Astrocyte (in vitro differentiated cells and primary cell): ENCODE data around the gene FRMD4A. TPM values are rescaled to one million over a fixed set of nuclear protein-coding genes. Genes with fewer than 3 reads are reported as not detected.

Experiments used
- DNase-seq: peaks from one replicate; pipeline ENCODE4 v3.0.0-alpha.2; 2010; ENCODE audit warnings: low read depth
- FAIRE-seq: peaks from 2 replicates; lab custom pipeline; 2011; peaks lifted over from hg19 to GRCh38; lab: Jason Lieb, UNC
- H2AFZ ChIP-seq: 2 replicates; pipeline ENCODE4 v1.6.0; 2012; ENCODE audit warnings: low read depth, low read length, inconsistent platforms
- H3K27ac ChIP-seq: 2 replicates; pipeline ENCODE4 v1.5.1; 2011; ENCODE audit warnings: low read depth, low read length, inconsistent platforms
- H3K27me3 ChIP-seq: 2 replicates; pipeline ENCODE4 v1.6.0; 2011; ENCODE audit warnings: low read length, inconsistent platforms; ENCODE audit not compliant: insufficient read depth
- H3K36me3 ChIP-seq: 2 replicates; pipeline ENCODE4 v1.5.1; 2011; ENCODE audit warnings: low read length, inconsistent platforms; ENCODE audit not compliant: insufficient read depth
- H3K4me1 ChIP-seq: 2 replicates; pipeline ENCODE4 v1.5.1; 2011; ENCODE audit warnings: low read length, inconsistent platforms; ENCODE audit not compliant: insufficient read depth
- H3K4me2 ChIP-seq: 2 replicates; pipeline ENCODE4 v1.6.0; 2012; ENCODE audit warnings: low read length, inconsistent platforms
- H3K4me3 ChIP-seq: 2 replicates; pipeline ENCODE4 v1.5.1; 2011; ENCODE audit warnings: low read depth, mild to moderate bottlenecking, low read length, inconsistent platforms; ENCODE audit not compliant: insufficient read depth
- H3K79me2 ChIP-seq: 2 replicates; pipeline ENCODE4 v1.6.0; 2012; ENCODE audit warnings: mild to moderate bottlenecking, low read length, inconsistent platforms; ENCODE audit not compliant: insufficient read depth
- H3K9ac ChIP-seq: 2 replicates; pipeline ENCODE4 v1.6.0; 2012; ENCODE audit warnings: mild to moderate bottlenecking, low read length, inconsistent platforms
- H3K9me3 ChIP-seq: 2 replicates; pipeline ENCODE4 v1.5.1; 2012; ENCODE audit warnings: low read depth, mild to moderate bottlenecking, low read length, inconsistent platforms; ENCODE audit not compliant: insufficient read depth
- H4K20me1 ChIP-seq: 2 replicates; pipeline ENCODE4 v1.6.0; 2012; ENCODE audit warnings: low read length, inconsistent platforms; ENCODE audit not compliant: insufficient read depth
- H3K27ac Mint-ChIP-seq: one replicate; pipeline ENCODE4 v1.8.0; 2021; ENCODE audit warnings: mild to moderate bottlenecking, mixed read lengths; ENCODE audit not compliant: unreplicated experiment
- H3K27me3 Mint-ChIP-seq: one replicate; pipeline ENCODE4 v1.8.0; 2021; ENCODE audit warnings: low read depth, mixed read lengths; ENCODE audit not compliant: unreplicated experiment
- H3K36me3 Mint-ChIP-seq: one replicate; pipeline ENCODE4 v1.8.0; 2021; ENCODE audit warnings: low read depth, mixed read lengths; ENCODE audit not compliant: unreplicated experiment
- H3K4me1 Mint-ChIP-seq: one replicate; pipeline ENCODE4 v1.8.0; 2021; ENCODE audit warnings: low read depth, mixed read lengths; ENCODE audit not compliant: unreplicated experiment
- H3K4me3 Mint-ChIP-seq: one replicate; pipeline ENCODE4 v1.8.0; 2021; ENCODE audit warnings: mild to moderate bottlenecking, moderate library complexity, mixed read lengths; ENCODE audit not compliant: unreplicated experiment
- H3K9me3 Mint-ChIP-seq: one replicate; pipeline ENCODE4 v1.8.0; 2021; ENCODE audit warnings: mild to moderate bottlenecking, mixed read lengths; ENCODE audit not compliant: unreplicated experiment
- EZH2 ChIP-seq: IDR thresholded peaks from 2 replicates; pipeline ENCODE4 v1.6.1; 2012; ENCODE audit warnings: mild to moderate bottlenecking, low read length, inconsistent platforms; ENCODE audit not compliant: insufficient read depth
- total RNA-seq: library from RNA; stranded (reverse); gene quantifications from 2 replicates; pipeline ENCODE4 v1.2.1, GENCODE V29; 2021
- TF ChIP-seq, protein P1 (sequence below): IDR thresholded peaks from 2 replicates; pipeline ENCODE4 v1.5.1; 2011; ENCODE audit warnings: low read depth, mild to moderate bottlenecking, inconsistent platforms, low read length, moderate library complexity; ENCODE audit not compliant: insufficient read depth

The FRMD4A gene
- total RNA-seq, 1 donor from 2014 or later = 82.5 TPM

GRCh38 chr10:13920465-13920864, 410.3 kb downstream of the FRMD4A start:
- Histone ChIP-seq H2AFZ (no peak overlapping the region), H3K79me2 (no peaks in the 10 kb centered on the region), H3K4me1 (peaks cover 23% of the 10 kb centered on the region), H3K36me3 (no peaks in the 10 kb centered on the region), H3K9me3 (no peaks in the 10 kb centered on the region), H3K9ac (no peak overlapping the region), H3K4me3 (no peak overlapping the region), H3K4me2 (no peak overlapping the region), H3K27ac (no peak overlapping the region), H3K27me3 (no peaks in the 10 kb centered on the region), H4K20me1 (no peaks in the 10 kb centered on the region)
- no peak overlapping the region for H3K27ac Mint-ChIP-seq
- no peaks in the 10 kb centered on the region for H3K27me3 Mint-ChIP-seq
- H3K4me1 Mint-ChIP-seq = peaks cover 31% of the 10 kb centered on the region
- TF ChIP-seq, protein P1, sequence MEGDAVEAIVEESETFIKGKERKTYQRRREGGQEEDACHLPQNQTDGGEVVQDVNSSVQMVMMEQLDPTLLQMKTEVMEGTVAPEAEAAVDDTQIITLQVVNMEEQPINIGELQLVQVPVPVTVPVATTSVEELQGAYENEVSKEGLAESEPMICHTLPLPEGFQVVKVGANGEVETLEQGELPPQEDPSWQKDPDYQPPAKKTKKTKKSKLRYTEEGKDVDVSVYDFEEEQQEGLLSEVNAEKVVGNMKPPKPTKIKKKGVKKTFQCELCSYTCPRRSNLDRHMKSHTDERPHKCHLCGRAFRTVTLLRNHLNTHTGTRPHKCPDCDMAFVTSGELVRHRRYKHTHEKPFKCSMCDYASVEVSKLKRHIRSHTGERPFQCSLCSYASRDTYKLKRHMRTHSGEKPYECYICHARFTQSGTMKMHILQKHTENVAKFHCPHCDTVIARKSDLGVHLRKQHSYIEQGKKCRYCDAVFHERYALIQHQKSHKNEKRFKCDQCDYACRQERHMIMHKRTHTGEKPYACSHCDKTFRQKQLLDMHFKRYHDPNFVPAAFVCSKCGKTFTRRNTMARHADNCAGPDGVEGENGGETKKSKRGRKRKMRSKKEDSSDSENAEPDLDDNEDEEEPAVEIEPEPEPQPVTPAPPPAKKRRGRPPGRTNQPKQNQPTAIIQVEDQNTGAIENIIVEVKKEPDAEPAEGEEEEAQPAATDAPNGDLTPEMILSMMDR = no peak
- TF ChIP-seq EZH2 = no peak
- FAIRE-seq (no peak), DNase-seq (no peak)
- H3K36me3 Mint-ChIP-seq = peaks cover 1% of the 10 kb centered on the region
- no peak overlapping the region for H3K4me3 Mint-ChIP-seq
- peaks cover 3% of the 10 kb centered on the region for H3K9me3 Mint-ChIP-seq

DNA sequence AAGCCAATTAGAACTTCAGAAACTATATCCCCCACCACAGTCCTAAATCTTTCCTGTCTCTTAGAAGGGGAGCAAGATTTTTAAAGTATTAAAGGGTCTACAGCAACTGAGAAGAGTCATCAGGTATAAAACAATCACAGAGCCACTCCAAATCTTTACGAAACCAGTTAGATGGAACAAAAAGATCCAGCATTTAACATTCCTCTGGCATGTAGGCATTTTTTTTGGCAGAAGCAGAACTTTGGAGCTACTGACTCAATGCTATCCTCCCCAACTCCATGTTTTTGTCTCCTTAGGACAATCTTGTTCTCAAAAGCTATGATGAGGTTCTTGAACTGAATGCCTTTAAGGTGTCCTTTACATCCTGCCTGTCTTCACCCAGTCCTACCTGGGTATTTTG, 410.7 kb downstream of the FRMD4A start:
- Histone ChIP-seq H2AFZ (no peak overlapping the region), H3K4me3 (no peak overlapping the region), H3K79me2 (no peaks in the 10 kb centered on the region), H3K9me3 (no peaks in the 10 kb centered on the region), H3K36me3 (no peaks in the 10 kb centered on the region), H4K20me1 (no peaks in the 10 kb centered on the region), H3K4me1 (peaks cover 23% of the 10 kb centered on the region), H3K27ac (no peak overlapping the region), H3K4me2 (no peak overlapping the region), H3K9ac (no peak overlapping the region), H3K27me3 (no peaks in the 10 kb centered on the region)
- Mint-ChIP-seq H3K27me3 (no peaks in the 10 kb centered on the region), H3K9me3 (peaks cover 3% of the 10 kb centered on the region), H3K4me3 (no peak overlapping the region), H3K36me3 (peaks cover 1% of the 10 kb centered on the region), H3K4me1 (peaks cover 31% of the 10 kb centered on the region), H3K27ac (no peak overlapping the region)
- no peak for FAIRE-seq
- no peak for TF ChIP-seq EZH2
- TF ChIP-seq, protein P1 = no peak
- DNase-seq = peak; percentile 26

- Histone ChIP-seq H3K9me3 (no peaks in the 10 kb centered on the region), H3K79me2 (no peaks in the 10 kb centered on the region), H3K4me2 (no peak overlapping the region), H4K20me1 (no peaks in the 10 kb centered on the region), H3K27me3 (no peaks in the 10 kb centered on the region), H2AFZ (no peak overlapping the region), H3K27ac (no peak overlapping the region), H3K4me3 (no peak overlapping the region), H3K36me3 (no peaks in the 10 kb centered on the region), H3K4me1 (peaks cover 9% of the 10 kb centered on the region), H3K9ac (no peak overlapping the region)
- Mint-ChIP-seq H3K4me3 (no peak overlapping the region), H3K9me3 (peaks cover 3% of the 10 kb centered on the region), H3K4me1 (peaks cover 25% of the 10 kb centered on the region), H3K27ac (no peak overlapping the region), H3K36me3 (peaks cover 1% of the 10 kb centered on the region), H3K27me3 (no peaks in the 10 kb centered on the region)
- TF ChIP-seq EZH2 = no peak
- TF ChIP-seq, protein P1 = no peak
- DNase-seq = no peak
- FAIRE-seq = no peak
These were observed 412.9 kb downstream of the FRMD4A start for GRCh38 chr10:13917791-13918190.
